ENCODE measurements around the gene HSPA4L.

The HSPA4L gene

GRCh38 chr4:127870281-127870680 lies 88.2 kb downstream of the HSPA4L start:
- ATAC-seq (no peak), DNase-seq (no peak)

GRCh38 chr4:127870688-127871087 lies 88.6 kb downstream of the HSPA4L start:
- no peak for DNase-seq
- ATAC-seq = no peak

- DNase-seq (no peak), ATAC-seq (no peak)
These were observed 93.7 kb downstream of the HSPA4L start for GRCh38 chr4:127875791-127876190.

GRCh38 chr4:127880763-127881562 lies 98.8 kb downstream of the HSPA4L start, which contains the start of gene PLK4:
Gene PLK4, plus strand, starts transcription at chr4:127880893. Its CDS starts 242 bp downstream, at chr4:127881135.
- DNase-seq (peak; percentile 96), ATAC-seq (peak; percentile 98)

- ATAC-seq (peak; percentile 44), DNase-seq (no peak)
These were observed 99.4 kb downstream of the HSPA4L start for GRCh38 chr4:127881563-127881864.

GRCh38 chr4:127888559-127888958 lies 106.4 kb downstream of the HSPA4L start:
- ATAC-seq (no peak), DNase-seq (no peak)

GRCh38 chr4:127889903-127890302 lies 107.8 kb downstream of the HSPA4L start:
- no peak for DNase-seq
- no peak for ATAC-seq

Data from stimulated activated naive CD8-positive, alpha-beta T cell treated with anti-CD3 and anti-CD28 coated beads, Interleukin-15, Interleukin-2, amounts not matched to agents 100 U/mL and 50 U/mL, for 24 hours (primary cell).